Inflammatory macrophage treated with lipopolysaccharide for 1 hour (primary cell): ENCODE data around the gene ZNF888.
"Not testable (repeated sequence)": the region's sequence is repeated elsewhere in the genome, so short reads cannot be mapped to it uniquely, and the experiment has no call there.

Source experiments
- DNase-seq, 2 donors: peaks; one replicate each; pipeline ENCODE4 v3.0.0-alpha.2; 2020 to 2022

The ZNF888 gene

GRCh38 chr19:52922841-52923777 lies at the start of gene ZNF888:
Gene ZNF888, minus strand, starts transcription at chr19:52923428. Its CDS starts 5,555 bp downstream, at chr19:52917873.
- DNase-seq, result peak; percentile 83 to 95

- DNase-seq, result no peak
These were observed 44.5 kb upstream of the ZNF888 start for GRCh38 chr19:52967772-52968171.

GRCh38 chr19:52963247-52963618 lies 40.0 kb upstream of the ZNF888 start:
- DNase-seq, result peak; percentile 9 to 15

GRCh38 chr19:52962394-52963246 lies 39.4 kb upstream of the ZNF888 start, which contains the start of gene ZNF816:
Gene ZNF816, minus strand, starts transcription at chr19:52962881. Its CDS starts 6,792 bp downstream, at chr19:52956089.
- peak; percentile 96 to 98 for DNase-seq

- DNase-seq, result peak in 1 of 2 donors; percentile 2
These were observed 38.8 kb upstream of the ZNF888 start for GRCh38 chr19:52961981-52962380.

- DNase-seq, result no peak
These were observed 36.5 kb upstream of the ZNF888 start for GRCh38 chr19:52959613-52960295.

- DNase-seq, result no peak
These were observed 34.4 kb upstream of the ZNF888 start for GRCh38 chr19:52957591-52957990.

- no peak for DNase-seq
These were observed 33.7 kb upstream of the ZNF888 start for GRCh38 chr19:52956917-52957316.

GRCh38 chr19:52949422-52949821 lies 26.2 kb upstream of the ZNF888 start:
- no peak for DNase-seq

GRCh38 chr19:52948025-52948770 lies 25.0 kb upstream of the ZNF888 start:
- no peak for DNase-seq

- DNase-seq, result no peak
These were observed 23.4 kb upstream of the ZNF888 start for GRCh38 chr19:52946322-52947310.

- DNase-seq, result no peak
These were observed 22.6 kb upstream of the ZNF888 start for GRCh38 chr19:52945652-52946321.

- not testable (repeated sequence) for DNase-seq
These were observed 21.7 kb upstream of the ZNF888 start for GRCh38 chr19:52944703-52945493.

GRCh38 chr19:52943884-52944643 lies 20.8 kb upstream of the ZNF888 start:
- DNase-seq, result no peak

GRCh38 chr19:52943134-52943883 lies 20.1 kb upstream of the ZNF888 start:
- DNase-seq, result no peak

GRCh38 chr19:52942386-52943133 lies 19.3 kb upstream of the ZNF888 start:
- peak; percentile 88 to 94 for DNase-seq

GRCh38 chr19:52941941-52942385 lies 18.7 kb upstream of the ZNF888 start:
- peak; percentile 5 to 28 for DNase-seq
